GM23338 (cell line): ENCODE measurements around the gene ICAM1. TPM values are rescaled to one million over a fixed set of nuclear protein-coding genes. Genes with fewer than 3 reads are reported as not detected.

Experiments
- ATAC-seq: fragments of 200-7000 bp; cut with Tn5 transposase; 3 replicates; pipeline ENCODE4 v1.9.1; 2020
- DNase-seq: peaks from one replicate; pipeline ENCODE4 v3.0.0-alpha.2; 2015; ENCODE audit warnings: low spot score
- H2AFZ ChIP-seq: fragments of 200-600 bp; sonication (generic); 2 replicates; pipeline ENCODE4 v1.8.0; 2016; ENCODE audit warnings: antibody characterized with exemption, mild to moderate bottlenecking, moderate library complexity
- H3F3A ChIP-seq: fragments of 200-600 bp; sonication (generic); replicated peaks from 2 replicates; pipeline ENCODE4 v1.8.0; 2017; ENCODE audit warnings: antibody characterized with exemption, mixed run types, low read depth
- H3K27ac ChIP-seq: fragments of 200-600 bp; sonication (generic); 2 replicates; pipeline ENCODE4 v1.6.1; 2016; ENCODE audit warnings: low read depth
- H3K27me3 ChIP-seq: fragments of 200-600 bp; sonication (generic); 2 replicates; pipeline ENCODE4 v1.8.0; 2016; ENCODE audit warnings: mild to moderate bottlenecking, mixed run types, moderate library complexity; ENCODE audit not compliant: insufficient read depth
- H3K36me3 ChIP-seq: fragments of 200-600 bp; sonication (generic); 2 replicates; pipeline ENCODE4 v1.8.0; 2016; ENCODE audit warnings: mild to moderate bottlenecking; ENCODE audit not compliant: insufficient read depth
- H3K4me1 ChIP-seq: fragments of 200-600 bp; sonication (generic); 2 replicates; pipeline ENCODE4 v1.8.0; 2016; ENCODE audit warnings: mild to moderate bottlenecking, moderate library complexity; ENCODE audit not compliant: insufficient read depth
- H3K4me2 ChIP-seq: fragments of 200-600 bp; sonication (generic); 2 replicates; pipeline ENCODE4 v1.7.1; 2017; ENCODE audit warnings: mixed run types
- H3K4me3 ChIP-seq: fragments of 200-600 bp; sonication (generic); 2 replicates; pipeline ENCODE4 v1.6.1; 2016; ENCODE audit warnings: mixed run types
- H3K79me2 ChIP-seq: fragments of 200-600 bp; sonication (generic); replicated peaks from 2 replicates; pipeline ENCODE4 v1.8.0; 2017; ENCODE audit warnings: mild to moderate bottlenecking; ENCODE audit not compliant: insufficient read depth
- H3K9me2 ChIP-seq: fragments of 200-600 bp; sonication (generic); 2 replicates; pipeline ENCODE4 v1.8.0; 2017; ENCODE audit not compliant: insufficient read depth
- H4K20me1 ChIP-seq: fragments of 200-600 bp; sonication (generic); replicated peaks from 2 replicates; pipeline ENCODE4 v1.8.0; 2017; ENCODE audit warnings: mild to moderate bottlenecking; ENCODE audit not compliant: insufficient read depth
- H3K27ac Mint-ChIP-seq: 2 replicates; pipeline ENCODE4 v1.8.0; 2020; ENCODE audit warnings: inconsistent platforms, mild to moderate bottlenecking, moderate library complexity, mixed read lengths
- H3K27me3 Mint-ChIP-seq: 3 replicates; pipeline ENCODE4 v1.8.0; 2022; ENCODE audit warnings: low read depth, mild to moderate bottlenecking, moderate library complexity, mixed read lengths, inconsistent platforms; ENCODE audit not compliant: insufficient read depth, poor library complexity
- H3K36me3 Mint-ChIP-seq: 3 replicates; pipeline ENCODE4 v1.8.0; 2021; ENCODE audit warnings: low read depth, mild to moderate bottlenecking, inconsistent platforms, moderate library complexity, mixed read lengths
- H3K4me1 Mint-ChIP-seq: 3 replicates; pipeline ENCODE4 v1.8.0; 2020; ENCODE audit warnings: mild to moderate bottlenecking, inconsistent platforms, mixed read lengths
- H3K4me3 Mint-ChIP-seq: 3 replicates; pipeline ENCODE4 v1.8.0; 2021; ENCODE audit warnings: moderate library complexity, mild to moderate bottlenecking, inconsistent platforms, mixed read lengths
- H3K9me3 Mint-ChIP-seq: 3 replicates; pipeline ENCODE4 v1.8.0; 2020; ENCODE audit warnings: moderate library complexity, mild to moderate bottlenecking, inconsistent platforms, mixed read lengths
- CREB1 ChIP-seq: fragments of 250-450 bp; sonication (Bioruptor Pico); IDR thresholded peaks from 2 replicates; pipeline ENCODE4 v1.5.0; 2020; ENCODE audit warnings: low read depth, mild to moderate bottlenecking, moderate library complexity
- CTCF ChIP-seq, 2 experiments: fragments of 200-600 bp in 1 of 2; sonication (generic) in 1 of 2; conservative IDR thresholded peaks; 2 replicates each; pipeline versions ENCODE4 v1.5.1 to v1.6.1; 2016 to 2017; ENCODE audit warnings: antibody characterized with exemption in 2 of 2, low read depth in 2 of 2, mild to moderate bottlenecking in 2 of 2, moderate library complexity in 1 of 2
- ETS1 ChIP-seq: IDR thresholded peaks from 2 replicates; pipeline ENCODE4 v1.6.1; 2016; ENCODE audit warnings: antibody characterized with exemption
- EZH2phosphoT487 ChIP-seq: fragments of 200-600 bp; sonication (generic); IDR thresholded peaks from one replicate; pipeline ENCODE4 v1.8.1; 2018; ENCODE audit warnings: antibody characterized with exemption; ENCODE audit not compliant: unreplicated experiment
- JUNB ChIP-seq: IDR thresholded peaks from one replicate; pipeline ENCODE4 v1.6.1; 2016; ENCODE audit warnings: antibody characterized with exemption; ENCODE audit not compliant: unreplicated experiment
- POLR2AphosphoS5 ChIP-seq: IDR thresholded peaks from 2 replicates; pipeline ENCODE4 v1.6.1; 2016; ENCODE audit warnings: antibody characterized with exemption, low read depth
- STAT1 ChIP-seq: IDR thresholded peaks from one replicate; pipeline ENCODE4 v1.6.1; 2016; ENCODE audit warnings: antibody characterized with exemption; ENCODE audit not compliant: unreplicated experiment
- ZNF462 ChIP-seq: fragments of 250-450 bp; sonication (Bioruptor Pico); IDR thresholded peaks from 2 replicates; pipeline ENCODE4 v1.5.0; 2020; ENCODE audit warnings: mild to moderate bottlenecking, moderate library complexity
- polyA plus RNA-seq: library from polyadenylated mRNA; unstranded; fragments of >200 nt; fragmentation: Nextera tagmentation; extraction: Ambion mirVana; gene quantifications from 2 replicates; pipeline ENCODE4 v1.2.1, GENCODE V29; 2016
- total RNA-seq: library from RNA; depleted of rRNA; stranded (reverse); fragments of >200 nt; shearing (Covaris generic); gene quantifications from 2 replicates; pipeline ENCODE4 v1.2.3, GENCODE V29; 2014

The ICAM1 gene
- total and polyA plus RNA-seq, 2 experiments from 2014 or later: 1.6 to 3.5 TPM

GRCh38 chr19:10317857-10318462 is 47.0 kb downstream of the ICAM1 start:
- peaks cover 12% of the 10 kb centered on the region for H3F3A ChIP-seq
- no peak for TF ChIP-seq CREB1
- no peak for TF ChIP-seq CTCF (conservative IDR thresholded peaks at IDR 0.05; ENCODE audit: low read depth in 2 of 2)
- no peak for TF ChIP-seq POLR2AphosphoS5
- no peak for TF ChIP-seq JUNB
- no peak for TF ChIP-seq ETS1
- no peak for TF ChIP-seq ZNF462 (CRISPR knock-in tag)
- no peak for TF ChIP-seq EZH2phosphoT487
- TF ChIP-seq STAT1: no peak
- no peak overlapping the region for H3K4me2 ChIP-seq
- no peaks in the 10 kb centered on the region for H3K9me3 Mint-ChIP-seq
- H3K36me3 Mint-ChIP-seq: peaks cover 35% of the 10 kb centered on the region
- no peak overlapping the region for H3K4me3 ChIP-seq
- H4K20me1 ChIP-seq: peaks cover 3% of the 10 kb centered on the region; the same call in 1 of the 2 replicates
- peaks cover 12% of the 10 kb centered on the region; the same call in 1 of the 2 replicates for H3K4me1 ChIP-seq
- peaks cover 9% of the 10 kb centered on the region for H3K27me3 Mint-ChIP-seq
- H3K36me3 ChIP-seq: peaks cover 10% of the 10 kb centered on the region; the same call in 1 of the 2 replicates
- no peak overlapping the region for H3K4me3 Mint-ChIP-seq
- peaks cover 13% of the 10 kb centered on the region; the same call in 2 of the 3 replicates for H3K4me1 Mint-ChIP-seq
- no peaks in the 10 kb centered on the region for H3K9me2 ChIP-seq
- peaks cover 6% of the 10 kb centered on the region for H3K79me2 ChIP-seq
- H3K27ac Mint-ChIP-seq: no peak overlapping the region
- no peak overlapping the region for H2AFZ ChIP-seq
- ATAC-seq (no peak), DNase-seq (no peak)
- H3K27ac ChIP-seq: no peak overlapping the region
- no peaks in the 10 kb centered on the region for H3K27me3 ChIP-seq
